Panc1 (cell line): Measurements from ENCODE around the gene STXBP5L. TPM values are rescaled to one million over a fixed set of nuclear protein-coding genes. Genes with fewer than 3 reads are reported as not detected.

Experiments
- ATAC-seq: fragments of 200-7000 bp; cut with Tn5 transposase; 2 replicates; pipeline ENCODE4 v1.9.1; 2020; ENCODE audit warnings: mild to moderate bottlenecking, moderate library complexity
- BruUV-seq: library from RNA; stranded (reverse); fragments of 400-500 nt; replicated peaks from 2 replicates; lab custom pipeline; 2021; lab: Mats Ljungman, UMichigan
- CTCF ChIA-PET: fragments of 300-600 bp; sonication (Branson Sonifier 250); formaldehyde crosslinking; loops from one replicate; lab custom pipeline; 2022; ENCODE audit warnings: antibody characterized with exemption; lab: Charles Lee
- POLR2A ChIA-PET: fragments of 300-600 bp; sonication (Branson Sonifier 250); formaldehyde crosslinking; loops from one replicate; lab custom pipeline; 2022; ENCODE audit warnings: antibody characterized with exemption; lab: Charles Lee
- DNase-seq: peaks from one replicate; pipeline ENCODE4 v3.0.0-alpha.2; 2010; ENCODE audit warnings: low read depth, low spot score
- H3K27ac ChIP-seq: 2 replicates; pipeline ENCODE4 v1.5.1; 2011; ENCODE audit warnings: mild to moderate bottlenecking, low read length, inconsistent platforms
- H3K27me3 ChIP-seq: fragments of 200-500 bp; sonication (Bioruptor generic); 2 replicates; pipeline ENCODE4 v1.6.0; 2014; ENCODE audit warnings: low read length, inconsistent platforms; ENCODE audit not compliant: control insufficient read depth, insufficient read depth
- H3K36me3 ChIP-seq: fragments of 200-500 bp; sonication (Bioruptor generic); 2 replicates; pipeline ENCODE4 v1.5.1; 2014; ENCODE audit warnings: inconsistent platforms, mild to moderate bottlenecking, low read length, moderate library complexity; ENCODE audit not compliant: control insufficient read depth, insufficient read depth
- H3K4me1 ChIP-seq: 2 replicates; pipeline ENCODE4 v1.5.1; 2011; ENCODE audit warnings: inconsistent platforms, mild to moderate bottlenecking, low read length, moderate library complexity; ENCODE audit not compliant: control insufficient read depth, insufficient read depth
- H3K4me3 ChIP-seq, 2 experiments: 2 replicates each; pipeline ENCODE4 v1.5.1; 2011 to 2012; ENCODE audit warnings: low read depth in 2 of 2, low read length in 2 of 2, mild to moderate bottlenecking in 2 of 2, inconsistent platforms in 1 of 2, moderate library complexity in 1 of 2
- H3K9me3 ChIP-seq: fragments of 200-500 bp; sonication (Bioruptor generic); 2 replicates; pipeline ENCODE4 v1.5.1; 2014; ENCODE audit warnings: low read depth, mild to moderate bottlenecking, inconsistent platforms, low read length, moderate library complexity; ENCODE audit not compliant: control insufficient read depth, insufficient read depth
- CTCF ChIP-seq: fragments of 450-650 bp; IDR thresholded peaks from 2 replicates; pipeline ENCODE4 v1.5.1; 2017; ENCODE audit warnings: mild to moderate bottlenecking
- POLR2AphosphoS5 ChIP-seq: IDR thresholded peaks from 2 replicates; pipeline ENCODE4 v1.6.1; 2012; ENCODE audit warnings: mild to moderate bottlenecking, low read depth, low read length, moderate library complexity
- REST ChIP-seq, 2 experiments: IDR thresholded peaks; 2 replicates each; pipeline ENCODE4 v1.6.1; 2011 to 2012; ENCODE audit warnings: low read depth in 2 of 2, control low read depth in 1 of 2, low read length in 1 of 2, mild to moderate bottlenecking in 1 of 2, moderate library complexity in 1 of 2; ENCODE audit not compliant: insufficient read depth in 1 of 2
- SIN3A ChIP-seq: IDR thresholded peaks from 2 replicates; pipeline ENCODE4 v1.6.1; 2012; ENCODE audit warnings: low read depth, mild to moderate bottlenecking, low read length, moderate library complexity, borderline replicate concordance; ENCODE audit not compliant: insufficient read depth
- TCF7L2 ChIP-seq: IDR thresholded peaks from 2 replicates; pipeline ENCODE4 v1.6.1; 2011; ENCODE audit warnings: mild to moderate bottlenecking, low read depth, low read length, inconsistent platforms
- in situ Hi-C: cut with HindIII; loops from 2 replicates; pipeline ENCODE4 v1.10.0; 2016; ENCODE audit warnings: low sequenced_read_pairs, low pct_unique_long_range_greater_than_20kb
- intact Hi-C: fragments of 100-400 bp; cut with micrococcal nuclease; formaldehyde crosslinking; loops from one replicate; pipeline ENCODE4 v1.10.0; 2022; ENCODE audit not compliant: unreplicated experiment
- total RNA-seq: library from RNA; stranded (reverse); gene quantifications from one replicate; pipeline ENCODE4 v1.2.1, GENCODE V29; 2021; ENCODE audit not compliant: unreplicated experiment

The STXBP5L gene
- total RNA-seq, 1 experiment from 2014 or later: 0.05 TPM

- in situ Hi-C loops: no loop called here
- ChIA-PET CTCF (interaction anchor here (0.5 kb wide), 1 partner anchor 141 kb away, joined by 3 read pairs; no protein-coding TSS in a partner anchor), POLR2A (no interaction called here)
- DNase-seq (no peak), ATAC-seq (no peak)
- Histone ChIP-seq H3K27me3 (no peaks in the 10 kb centered on the region), H3K27ac (no peak overlapping the region), H3K36me3 (no peaks in the 10 kb centered on the region), H3K9me3 (peaks cover 3% of the 10 kb centered on the region; the same call in 1 of the 2 replicates), H3K4me1 (no peaks in the 10 kb centered on the region), H3K4me3 (no peak overlapping the region)
- TF ChIP-seq POLR2AphosphoS5: no peak
- TF ChIP-seq REST (IDR thresholded peaks at IDR 0.05; ENCODE audit: insufficient read depth in 1 of 2, low read depth in 2 of 2, low read length in 1 of 2): no peak
- no peak for TF ChIP-seq SIN3A
- TF ChIP-seq TCF7L2: no peak
- no peak for TF ChIP-seq CTCF
- intact Hi-C loops: no loop called here
- BruUV-seq: no TSS peak
Observed at GRCh38 chr3:121269389-121269788, 361.4 kb downstream of the STXBP5L start.

GRCh38 chr3:121274411-121274810 lies 366.4 kb downstream of the STXBP5L start:
- H3K4me3 ChIP-seq: no peak overlapping the region
- H3K36me3 ChIP-seq: no peaks in the 10 kb centered on the region
- no TSS peak for BruUV-seq
- no peak for TF ChIP-seq TCF7L2
- no peak for TF ChIP-seq SIN3A
- TF ChIP-seq POLR2AphosphoS5: no peak
- no peak for TF ChIP-seq CTCF
- no peak for TF ChIP-seq REST (IDR thresholded peaks at IDR 0.05; ENCODE audit: insufficient read depth in 1 of 2, low read depth in 2 of 2, low read length in 1 of 2)
- intact Hi-C loops: no loop called here
- ATAC-seq: no peak
- no peaks in the 10 kb centered on the region for H3K27me3 ChIP-seq
- no peak overlapping the region for H3K27ac ChIP-seq
- CTCF ChIA-PET: no interaction called here
- POLR2A ChIA-PET: no interaction called here
- no peaks in the 10 kb centered on the region for H3K4me1 ChIP-seq
- DNase-seq: no peak
- peaks cover 3% of the 10 kb centered on the region; the same call in 1 of the 2 replicates for H3K9me3 ChIP-seq
- in situ Hi-C loops: no loop called here
